H4 (cell line): ENCODE measurements around the gene NAA38. TPM values are rescaled to one million over a fixed set of nuclear protein-coding genes. Genes with fewer than 3 reads are reported as not detected.

Experiments used
- DNase-seq: peaks from one replicate; pipeline ENCODE4 v3.0.0-alpha.2; 2015; ENCODE audit warnings: low spot score
- total RNA-seq: library from RNA; depleted of rRNA; stranded (reverse); fragments of >200 nt; shearing (Covaris generic); gene quantifications from 2 replicates; pipeline ENCODE4 v1.2.3, GENCODE V29; 2014

The NAA38 gene
- total RNA-seq, 1 experiment from 2014 or later, result 70.3 TPM

DNA sequence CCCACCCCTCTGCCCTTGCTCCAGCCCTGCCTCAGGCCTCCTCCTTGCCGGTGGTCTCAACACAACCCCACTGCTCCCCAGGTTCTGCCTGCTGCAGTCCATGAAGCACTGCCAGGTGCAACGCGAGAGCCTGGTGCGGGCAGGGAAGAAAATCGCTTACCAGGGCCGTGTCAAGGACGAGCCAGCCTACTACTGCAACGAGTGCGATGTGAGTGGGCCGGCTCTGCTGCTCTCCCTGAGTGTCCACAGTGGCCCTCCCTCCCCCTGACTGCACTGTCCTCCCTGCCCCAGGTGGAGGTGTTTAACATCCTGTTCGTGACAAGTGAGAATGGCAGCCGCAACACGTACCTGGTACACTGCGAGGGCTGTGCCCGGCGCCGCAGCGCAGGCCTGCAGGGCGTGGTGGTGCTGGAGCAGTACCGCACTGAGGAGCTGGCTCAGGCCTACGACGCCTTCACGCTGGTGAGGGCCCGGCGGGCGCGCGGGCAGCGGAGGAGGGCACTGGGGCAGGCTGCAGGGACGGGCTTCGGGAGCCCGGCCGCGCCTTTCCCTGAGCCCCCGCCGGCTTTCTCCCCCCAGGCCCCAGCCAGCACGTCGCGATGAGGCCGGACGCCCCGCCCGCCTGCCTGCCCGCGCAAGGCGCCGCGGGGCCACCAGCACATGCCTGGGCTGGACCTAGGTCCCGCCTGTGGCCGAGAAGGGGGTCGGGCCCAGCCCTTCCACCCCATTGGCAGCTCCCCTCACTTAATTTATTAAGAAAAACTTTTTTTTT, 4.3 kb downstream of the NAA38 start:
- no peak for DNase-seq

DNA sequence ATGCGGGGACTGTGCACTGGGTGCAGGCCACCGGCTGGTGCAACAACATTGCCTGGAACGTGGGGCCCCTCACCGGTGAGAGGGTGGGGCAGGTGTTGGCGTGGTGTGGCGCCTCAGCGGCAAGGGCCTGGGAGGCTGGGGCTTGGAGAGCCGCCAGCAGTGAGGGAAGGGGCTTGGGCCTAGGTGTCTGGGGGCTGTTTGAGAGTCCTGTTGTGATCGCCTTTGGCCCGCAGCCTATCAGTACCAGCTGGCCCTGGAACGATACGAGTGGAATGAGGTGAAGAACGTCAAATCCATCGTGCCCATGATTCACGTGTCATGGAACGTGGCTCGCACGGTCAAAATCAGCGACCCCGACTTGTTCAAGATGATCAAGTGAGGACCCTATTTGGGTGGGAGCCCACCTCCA, 5.1 kb downstream of the NAA38 start:
- DNase-seq, result no peak

DNA sequence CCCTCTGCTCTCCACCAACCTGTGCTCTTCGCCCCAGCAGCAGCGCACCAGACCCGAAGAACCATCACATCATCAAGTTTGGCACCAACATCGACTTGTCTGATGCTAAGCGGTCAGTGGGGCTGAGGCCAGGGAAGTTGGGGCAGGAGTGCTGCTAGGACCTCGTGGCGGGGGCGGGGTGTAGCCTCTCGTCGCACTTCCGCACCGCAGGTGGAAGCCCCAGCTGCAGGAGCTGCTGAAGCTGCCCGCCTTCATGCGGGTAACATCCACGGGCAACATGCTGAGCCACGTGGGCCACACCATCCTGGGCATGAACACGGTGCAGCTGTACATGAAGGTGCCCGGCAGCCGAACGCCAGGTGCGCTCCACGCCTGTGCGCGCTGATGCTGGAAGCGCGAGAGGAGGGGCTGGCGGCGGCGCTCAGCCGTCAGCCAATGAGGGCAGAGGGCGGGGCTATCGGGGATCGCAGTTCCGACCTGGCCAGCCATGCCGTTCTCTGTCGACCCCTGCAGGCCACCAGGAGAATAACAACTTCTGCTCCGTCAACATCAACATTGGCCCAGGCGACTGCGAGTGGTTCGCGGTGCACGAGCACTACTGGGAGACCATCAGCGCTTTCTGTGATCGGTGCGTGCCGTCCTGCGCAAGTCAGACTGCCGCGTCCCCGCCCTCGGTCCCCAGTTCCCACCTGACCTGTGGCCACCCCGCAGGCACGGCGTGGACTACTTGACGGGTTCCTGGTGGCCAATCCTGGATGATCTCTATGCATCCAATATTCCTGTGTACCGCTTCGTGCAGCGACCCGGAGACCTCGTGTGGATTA, 5.7 kb downstream of the NAA38 start:
- DNase-seq, result no peak

DNA sequence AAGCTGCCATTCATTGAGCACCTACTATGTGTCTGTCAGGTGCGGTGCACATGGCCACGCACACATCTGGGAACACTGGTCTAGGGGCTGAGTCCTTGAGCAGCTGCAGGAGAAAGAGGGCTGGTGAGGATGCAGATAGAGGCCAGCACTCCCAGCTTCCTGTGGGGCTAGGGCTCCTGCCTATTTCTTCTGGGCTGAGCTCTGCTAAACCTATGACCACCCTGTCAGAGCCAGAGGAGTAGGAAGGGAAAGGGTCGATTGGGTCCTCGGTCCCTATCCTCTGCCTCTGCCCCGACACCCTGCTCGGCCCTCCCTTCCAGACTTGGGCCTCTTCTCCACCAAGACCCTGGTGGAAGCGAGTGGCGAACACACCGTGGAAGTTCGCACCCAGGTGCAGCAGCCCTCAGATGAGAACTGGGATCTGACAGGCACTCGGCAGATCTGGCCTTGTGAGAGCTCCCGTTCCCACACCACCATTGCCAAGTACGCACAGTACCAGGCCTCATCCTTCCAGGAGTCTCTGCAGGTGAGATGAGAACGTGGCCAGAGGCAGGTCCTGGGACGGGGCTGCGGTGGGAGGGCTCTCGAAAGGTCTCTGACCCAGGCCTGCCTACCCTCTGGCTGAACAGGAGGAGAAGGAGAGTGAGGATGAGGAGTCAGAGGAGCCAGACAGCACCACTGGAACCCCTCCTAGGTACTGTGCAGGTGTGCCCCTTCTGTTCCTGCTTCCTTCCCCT, 6.5 kb downstream of the NAA38 start:
- no peak for DNase-seq

DNA sequence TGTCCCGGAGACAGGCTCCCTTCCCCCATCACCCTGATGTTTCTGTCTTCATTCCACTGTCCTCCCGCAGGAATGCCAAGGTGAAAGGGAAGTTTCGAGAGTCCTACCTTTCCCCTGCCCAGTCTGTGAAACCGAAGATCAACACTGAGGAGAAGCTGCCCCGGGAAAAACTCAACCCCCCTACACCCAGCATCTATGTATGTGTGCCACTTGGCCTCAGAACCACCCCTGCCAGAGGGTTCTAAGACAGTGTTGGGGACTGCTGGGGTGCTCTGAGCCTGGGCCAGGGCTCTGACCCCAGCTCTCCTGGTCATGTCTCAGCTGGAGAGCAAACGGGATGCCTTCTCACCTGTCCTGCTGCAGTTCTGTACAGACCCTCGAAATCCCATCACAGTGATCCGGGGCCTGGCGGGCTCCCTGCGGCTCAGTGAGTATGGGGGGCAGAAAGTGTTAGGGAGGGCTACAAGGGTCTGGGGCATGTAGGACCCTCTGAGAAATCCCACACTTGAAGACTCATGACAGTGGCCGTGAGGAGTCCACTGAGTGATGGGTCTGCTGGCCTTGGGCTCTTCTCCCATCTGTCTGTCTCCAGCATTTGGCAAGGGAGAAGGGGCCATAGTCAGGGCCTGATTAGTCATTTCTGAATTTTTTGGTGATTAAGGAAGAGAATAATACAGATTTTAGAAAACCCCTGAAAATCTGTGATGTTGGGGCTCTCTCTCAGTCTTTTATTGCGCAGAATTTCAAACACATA, 7.4 kb downstream of the NAA38 start:
- DNase-seq, result no peak

DNA sequence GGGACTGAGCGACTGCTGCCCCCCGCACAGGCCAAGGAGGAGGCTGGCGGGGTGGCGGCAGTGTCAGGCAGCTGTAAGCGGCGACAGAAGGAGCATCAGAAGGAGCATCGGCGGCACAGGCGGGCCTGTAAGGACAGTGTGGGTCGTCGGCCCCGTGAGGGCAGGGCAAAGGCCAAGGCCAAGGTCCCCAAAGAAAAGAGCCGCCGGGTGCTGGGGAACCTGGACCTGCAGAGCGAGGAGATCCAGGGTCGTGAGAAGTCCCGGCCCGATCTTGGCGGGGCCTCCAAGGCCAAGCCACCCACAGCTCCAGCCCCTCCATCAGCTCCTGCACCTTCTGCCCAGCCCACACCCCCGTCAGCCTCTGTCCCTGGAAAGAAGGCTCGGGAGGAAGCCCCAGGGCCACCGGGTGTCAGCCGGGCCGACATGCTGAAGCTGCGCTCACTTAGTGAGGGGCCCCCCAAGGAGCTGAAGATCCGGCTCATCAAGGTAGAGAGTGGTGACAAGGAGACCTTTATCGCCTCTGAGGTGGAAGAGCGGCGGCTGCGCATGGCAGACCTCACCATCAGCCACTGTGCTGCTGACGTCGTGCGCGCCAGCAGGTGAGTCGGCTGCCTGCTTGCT, 8.1 kb downstream of the NAA38 start:
- no peak for DNase-seq

DNA sequence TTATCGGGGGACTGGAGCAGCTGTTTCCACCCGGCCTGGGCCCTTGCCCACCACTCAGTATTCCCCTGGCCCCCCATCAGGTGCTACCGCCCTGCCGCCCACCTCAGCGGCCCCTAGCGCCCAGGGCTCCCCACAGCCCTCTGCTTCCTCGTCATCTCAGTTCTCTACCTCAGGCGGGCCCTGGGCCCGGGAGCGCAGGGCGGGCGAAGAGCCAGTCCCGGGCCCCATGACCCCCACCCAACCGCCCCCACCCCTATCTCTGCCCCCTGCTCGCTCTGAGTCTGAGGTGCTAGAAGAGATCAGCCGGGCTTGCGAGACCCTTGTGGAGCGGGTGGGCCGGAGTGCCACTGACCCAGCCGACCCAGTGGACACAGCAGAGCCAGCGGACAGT, 8.6 kb downstream of the NAA38 start:
- DNase-seq, result no peak

DNA sequence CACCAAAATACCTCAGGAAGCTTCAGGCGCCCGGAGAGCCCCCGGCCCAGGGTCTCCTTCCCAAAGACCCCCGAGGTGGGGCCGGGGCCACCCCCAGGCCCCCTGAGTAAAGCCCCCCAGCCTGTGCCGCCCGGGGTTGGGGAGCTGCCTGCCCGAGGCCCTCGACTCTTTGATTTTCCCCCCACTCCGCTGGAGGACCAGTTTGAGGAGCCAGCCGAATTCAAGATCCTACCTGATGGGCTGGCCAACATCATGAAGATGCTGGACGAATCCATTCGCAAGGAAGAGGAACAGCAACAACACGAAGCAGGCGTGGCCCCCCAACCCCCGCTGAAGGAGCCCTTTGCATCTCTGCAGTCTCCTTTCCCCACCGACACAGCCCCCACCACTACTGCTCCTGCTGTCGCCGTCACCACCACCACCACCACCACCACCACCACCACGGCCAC, 9.2 kb downstream of the NAA38 start:
- no peak for DNase-seq

DNA sequence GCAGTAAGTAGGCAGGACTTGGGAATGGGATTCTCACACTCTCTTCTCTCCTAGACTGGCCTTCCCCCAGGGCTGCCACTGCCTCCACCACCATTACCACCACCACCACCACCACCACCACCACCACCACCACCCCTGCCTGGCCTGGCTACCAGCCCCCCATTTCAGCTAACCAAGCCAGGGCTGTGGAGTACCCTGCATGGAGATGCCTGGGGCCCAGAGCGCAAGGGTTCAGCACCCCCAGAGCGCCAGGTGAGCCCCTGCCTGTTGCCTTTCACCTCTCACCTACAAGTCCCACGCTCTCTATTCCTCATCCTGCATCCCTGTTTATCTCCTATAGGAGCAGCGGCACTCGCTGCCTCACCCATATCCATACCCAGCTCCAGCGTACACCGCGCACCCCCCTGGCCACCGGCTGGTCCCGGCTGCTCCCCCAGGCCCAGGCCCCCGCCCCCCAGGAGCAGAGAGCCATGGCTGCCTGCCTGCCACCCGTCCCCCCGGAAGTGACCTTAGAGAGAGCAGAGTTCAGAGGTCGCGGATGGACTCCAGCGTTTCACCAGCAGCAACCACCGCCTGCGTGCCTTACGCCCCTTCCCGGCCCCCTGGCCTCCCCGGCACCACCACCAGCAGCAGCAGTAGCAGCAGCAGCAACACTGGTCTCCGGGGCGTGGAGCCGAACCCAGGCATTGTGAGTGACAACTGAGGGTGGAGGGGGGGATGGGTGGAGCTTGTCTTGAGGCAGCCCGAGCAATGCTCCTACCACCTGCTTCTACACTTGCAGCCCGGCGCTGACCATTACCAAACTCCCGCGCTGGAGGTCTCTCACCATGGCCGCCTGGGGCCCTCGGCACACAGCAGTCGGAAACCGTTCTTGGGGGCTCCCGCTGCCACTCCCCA, 10.3 kb downstream of the NAA38 start:
- DNase-seq, result no peak

DNA sequence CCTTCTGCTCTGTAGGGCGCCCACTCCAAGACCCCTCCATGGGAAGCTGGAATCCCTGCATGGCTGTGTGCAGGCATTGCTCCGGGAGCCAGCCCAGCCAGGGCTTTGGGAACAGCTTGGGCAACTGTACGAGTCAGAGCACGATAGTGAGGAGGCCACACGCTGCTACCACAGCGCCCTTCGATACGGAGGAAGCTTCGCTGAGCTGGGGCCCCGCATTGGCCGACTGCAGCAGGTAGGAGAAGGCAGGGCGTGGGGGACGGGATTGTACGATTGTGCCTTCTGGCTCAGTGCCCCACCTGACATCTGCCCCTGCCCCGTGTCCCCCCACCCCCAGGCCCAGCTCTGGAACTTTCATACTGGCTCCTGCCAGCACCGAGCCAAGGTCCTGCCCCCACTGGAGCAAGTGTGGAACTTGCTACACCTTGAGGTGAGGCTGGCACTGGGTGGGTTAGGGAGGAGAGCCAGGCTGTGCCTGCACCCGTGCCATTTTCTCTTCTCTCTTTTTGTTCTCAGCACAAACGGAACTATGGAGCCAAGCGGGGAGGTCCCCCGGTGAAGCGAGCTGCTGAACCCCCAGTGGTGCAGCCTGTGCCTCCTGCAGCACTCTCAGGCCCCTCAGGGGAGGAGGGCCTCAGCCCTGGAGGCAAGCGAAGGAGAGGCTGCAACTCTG, 11.2 kb downstream of the NAA38 start:
- no peak for DNase-seq

DNA sequence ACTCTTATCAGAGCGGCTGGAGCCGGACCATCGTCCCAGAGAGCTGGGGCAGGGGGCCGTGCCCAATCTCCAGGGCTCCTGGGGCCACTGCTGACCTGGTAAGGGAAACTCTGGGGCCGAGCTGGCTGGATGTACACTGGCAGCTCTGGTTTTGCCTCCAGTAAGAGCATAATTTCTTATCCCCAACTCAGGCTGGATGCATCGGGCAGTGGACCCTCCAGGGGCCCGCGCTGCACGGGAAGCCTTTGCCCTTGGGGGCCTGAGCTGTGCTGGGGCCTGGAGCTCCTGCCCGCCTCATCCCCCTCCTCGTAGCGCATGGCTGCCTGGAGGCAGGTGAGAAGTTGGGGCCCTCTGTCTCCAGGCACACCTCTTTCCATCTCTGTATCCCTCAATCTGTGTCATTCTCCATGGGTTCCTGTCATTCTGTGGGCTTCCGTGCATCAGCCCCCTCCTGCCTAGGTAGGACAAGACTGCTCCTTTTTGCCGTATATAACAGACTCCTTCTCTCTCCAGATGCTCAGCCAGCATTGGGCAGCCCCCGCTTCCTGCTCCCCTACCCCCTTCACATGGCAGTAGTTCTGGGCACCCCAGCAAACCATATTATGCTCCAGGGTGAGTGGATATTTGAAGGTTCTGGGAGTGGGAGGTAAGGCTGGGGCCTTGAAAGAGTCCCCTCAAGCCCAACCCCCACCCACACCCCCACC, 11.8 kb downstream of the NAA38 start:
- DNase-seq, result no peak

DNA sequence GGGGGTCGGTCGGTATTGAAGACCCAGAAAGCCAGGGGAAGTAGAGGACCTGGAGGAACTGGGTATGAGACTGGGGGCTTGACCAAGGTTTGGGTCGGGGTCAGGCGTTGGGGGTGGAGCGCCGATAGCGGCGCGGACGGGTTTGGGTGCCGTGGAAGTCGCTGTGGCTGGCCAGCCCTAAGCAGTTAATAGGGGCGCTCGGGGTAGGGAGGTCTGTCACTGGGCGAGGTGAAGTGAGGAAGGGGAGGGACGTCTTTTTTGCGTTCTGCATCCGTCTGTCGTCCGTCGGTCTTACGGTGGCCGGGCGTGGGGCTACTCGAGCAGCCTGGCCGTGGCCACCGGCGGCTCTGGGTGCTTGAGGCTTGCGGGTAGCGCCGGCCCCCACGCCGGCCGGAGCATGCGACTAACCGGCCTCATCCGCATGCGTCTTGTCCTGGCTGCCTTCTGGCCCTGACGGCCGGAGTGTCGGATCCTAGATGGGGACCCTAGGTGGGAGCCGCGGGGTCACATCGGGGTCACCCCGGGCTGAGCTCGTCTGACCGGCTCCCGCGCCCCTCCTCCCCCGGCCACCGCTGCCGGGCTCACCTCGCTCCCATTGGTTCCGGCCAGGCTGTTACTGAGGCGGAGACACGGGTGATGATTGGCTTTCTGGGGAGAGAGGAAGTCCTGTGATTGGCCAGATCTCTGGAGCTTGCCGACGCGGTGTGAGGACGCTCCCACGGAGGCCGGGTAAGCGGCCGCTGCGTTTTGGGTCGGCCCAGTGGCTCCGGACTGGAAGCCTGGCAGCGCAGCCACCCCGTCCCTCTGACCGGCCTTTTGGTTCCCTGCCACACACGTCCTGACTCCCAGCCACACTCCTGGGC, 12.8 kb downstream of the NAA38 start:
- peak; percentile 88 for DNase-seq

DNA sequence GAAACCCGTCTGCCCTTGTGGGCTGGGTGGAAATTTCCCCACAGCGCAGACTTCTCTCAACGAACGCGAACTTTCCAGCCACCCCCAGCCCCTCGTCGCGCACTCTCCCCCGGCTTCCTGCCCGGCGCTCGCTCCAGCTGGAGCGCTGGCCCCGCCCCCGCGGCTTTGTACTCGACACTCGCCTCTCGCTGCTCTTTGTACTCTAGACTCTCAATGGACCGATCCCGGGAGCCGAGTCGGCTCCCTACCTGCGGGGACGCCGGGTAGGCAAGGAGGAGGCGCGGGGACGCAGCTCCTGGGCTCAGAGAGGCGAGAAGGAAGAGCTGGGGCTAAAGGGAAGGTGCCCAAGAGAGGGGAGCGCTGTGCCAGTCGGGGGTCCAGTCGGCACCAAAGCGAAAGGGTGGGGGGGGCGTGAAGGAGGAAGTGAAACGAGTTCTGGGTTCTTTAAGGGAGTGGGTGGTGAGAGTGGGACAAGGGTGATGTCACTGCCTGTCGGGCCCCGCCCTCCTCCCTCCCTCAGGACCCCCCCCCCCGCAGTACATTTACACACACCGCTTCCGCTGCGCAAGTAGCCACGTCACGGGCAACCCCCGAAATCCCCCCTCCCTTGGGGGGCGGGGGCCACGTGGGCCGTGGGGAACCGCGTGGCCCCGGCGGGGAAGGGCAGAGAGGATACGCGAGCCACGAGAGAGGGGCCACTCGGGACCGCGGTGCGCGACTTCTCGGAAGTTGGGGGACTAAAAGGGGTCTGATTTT, 13.6 kb downstream of the NAA38 start:
- DNase-seq, result peak; percentile 66

DNA sequence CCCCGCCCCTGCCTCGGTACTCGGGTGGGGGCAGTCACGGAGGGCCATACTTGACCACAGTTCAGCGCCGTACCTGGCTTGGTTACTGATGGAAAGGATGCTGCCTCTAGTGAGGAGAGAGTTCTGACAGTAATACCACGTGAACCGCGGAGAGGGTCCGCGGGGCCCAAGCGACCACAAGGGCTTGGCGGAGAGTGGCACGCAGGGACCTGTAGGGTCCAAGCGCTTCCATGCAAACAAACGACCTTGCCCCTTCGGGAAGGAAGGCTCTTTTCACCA, 14.2 kb downstream of the NAA38 start:
- no peak for DNase-seq

DNA sequence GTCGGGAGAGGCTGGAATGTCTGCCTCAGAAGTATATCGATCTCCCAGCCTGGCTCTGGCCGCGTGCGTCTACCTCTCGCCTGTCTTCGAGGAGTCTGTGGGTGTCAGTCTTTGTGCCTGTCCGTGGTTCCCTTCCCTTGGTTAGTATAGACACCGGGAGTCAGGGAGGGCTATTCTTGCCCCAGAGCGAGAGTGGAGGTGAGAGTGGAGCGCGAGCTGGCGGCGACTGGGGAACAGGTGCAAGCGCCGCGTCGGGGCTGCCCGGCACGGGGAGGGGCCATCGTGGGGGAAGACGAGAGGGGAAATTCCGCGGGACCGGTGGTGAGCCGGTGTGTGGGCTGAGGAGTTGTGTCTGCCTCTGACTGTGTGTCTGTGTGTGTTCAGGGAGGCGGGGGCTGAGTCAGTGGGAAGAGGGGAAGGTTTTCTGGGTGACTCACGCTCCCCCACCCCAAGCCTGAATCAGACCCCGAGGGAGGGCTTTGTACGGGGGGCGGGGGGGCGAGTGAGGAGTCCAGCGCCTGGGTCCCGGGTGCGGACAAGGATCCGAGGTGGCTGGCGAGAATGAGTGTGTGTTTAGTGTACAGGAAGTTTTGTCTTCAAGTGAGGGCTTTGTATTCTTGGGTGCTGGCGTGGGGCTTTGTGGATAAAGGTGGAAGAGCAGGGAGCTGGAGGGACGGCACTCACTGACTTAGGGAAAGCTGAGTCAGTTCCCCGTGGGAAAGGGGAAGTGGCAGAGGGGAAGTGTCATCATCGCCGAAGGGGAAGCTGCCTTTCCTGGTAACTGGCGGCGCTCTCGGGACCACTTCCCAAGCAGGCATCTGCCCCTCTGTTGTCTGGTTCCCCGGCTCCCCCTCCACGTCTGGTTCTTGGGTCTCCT, 14.7 kb downstream of the NAA38 start:
- DNase-seq, result peak; percentile 48

DNA sequence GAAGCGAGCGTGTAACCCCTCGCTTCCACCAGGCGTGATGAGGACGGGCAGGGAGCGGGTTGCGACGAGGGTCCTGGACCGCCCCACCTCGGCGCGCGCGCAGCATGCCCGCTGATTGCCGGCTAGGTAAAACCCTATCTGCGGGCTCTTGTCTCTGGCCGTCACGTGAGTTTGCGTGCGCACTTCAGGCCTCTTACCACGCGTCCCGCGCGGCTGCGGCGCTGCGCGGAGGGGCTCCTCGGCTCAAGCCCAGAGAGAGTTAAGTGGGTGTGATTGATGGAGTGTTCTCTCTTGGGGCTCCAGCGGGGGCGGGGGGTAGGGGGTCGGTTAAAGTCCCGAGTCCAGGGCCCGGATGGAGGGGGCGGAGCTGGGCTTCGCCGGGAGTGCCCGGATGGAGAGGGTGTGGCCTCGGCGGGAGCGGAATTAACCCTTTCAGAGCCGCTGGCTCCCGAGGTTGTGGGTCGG, 15.4 kb downstream of the NAA38 start:
- DNase-seq, result peak; percentile 62
